Head of caudate nucleus (tissue), 42 donors: ENCODE results near the gene NUDT1.

Source experiments
- DNase-seq, 42 donors: peaks; one replicate each; pipeline versions ENCODE4 v3.0.0 to v3.0.0-alpha.2; 2020 to 2021; ENCODE audit warnings: mixed read lengths in 7 of 42
- intact Hi-C: fragments of 100-400 bp; cut with DNase I; formaldehyde crosslinking; loops from one replicate; pipeline ENCODE4 v1.15.0; 2022

Gene NUDT1

DNA sequence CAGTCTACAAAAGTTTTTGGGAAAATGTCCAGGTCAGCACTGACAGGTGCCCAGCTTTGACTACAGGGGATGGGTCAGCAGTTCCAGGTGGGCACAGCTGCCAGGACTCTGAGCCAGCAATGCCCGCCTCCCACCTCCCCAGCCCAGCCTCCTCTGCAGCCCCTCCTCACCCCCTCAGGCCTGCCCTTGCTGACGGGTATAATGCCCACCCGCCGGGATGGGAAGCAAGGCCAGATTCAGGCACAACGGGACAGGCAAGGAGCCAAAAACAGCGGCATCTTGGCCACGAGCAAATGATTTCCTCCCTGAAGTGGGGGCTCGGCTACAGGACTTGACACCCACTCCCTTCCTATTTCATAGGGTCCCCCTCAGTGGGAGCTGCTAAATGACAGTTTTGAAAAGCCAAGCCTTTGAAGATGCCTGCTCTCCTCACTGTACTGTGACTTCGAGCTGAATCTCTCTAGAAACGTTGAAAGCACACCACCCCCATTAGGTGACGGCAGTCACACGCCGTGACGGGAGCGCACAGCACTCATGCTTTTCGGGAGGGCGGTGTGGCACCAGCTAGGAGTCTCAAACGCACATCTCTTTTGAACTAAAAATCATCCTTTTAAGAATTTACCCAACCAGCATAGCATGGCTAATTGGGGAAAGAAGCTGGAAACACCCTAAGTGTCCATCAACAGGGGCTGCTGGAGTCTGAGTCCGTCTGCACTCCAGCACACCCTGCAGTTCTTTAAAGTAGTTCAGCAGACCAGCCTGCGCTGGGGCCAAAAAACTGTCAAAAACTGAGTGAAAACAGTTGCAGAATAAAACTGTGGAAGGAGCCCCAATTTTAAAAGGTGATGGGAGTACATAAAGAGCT is 38.9 kb upstream of the NUDT1 start:
- peak in 38 of 42 donors; percentile 19 to 77 (median 53) for DNase-seq
- intact Hi-C loops: loop anchor here (10.0 kb wide), 2 partner anchors 538 to 628 kb away; partner anchors contain the start of gene PSMG3

DNA sequence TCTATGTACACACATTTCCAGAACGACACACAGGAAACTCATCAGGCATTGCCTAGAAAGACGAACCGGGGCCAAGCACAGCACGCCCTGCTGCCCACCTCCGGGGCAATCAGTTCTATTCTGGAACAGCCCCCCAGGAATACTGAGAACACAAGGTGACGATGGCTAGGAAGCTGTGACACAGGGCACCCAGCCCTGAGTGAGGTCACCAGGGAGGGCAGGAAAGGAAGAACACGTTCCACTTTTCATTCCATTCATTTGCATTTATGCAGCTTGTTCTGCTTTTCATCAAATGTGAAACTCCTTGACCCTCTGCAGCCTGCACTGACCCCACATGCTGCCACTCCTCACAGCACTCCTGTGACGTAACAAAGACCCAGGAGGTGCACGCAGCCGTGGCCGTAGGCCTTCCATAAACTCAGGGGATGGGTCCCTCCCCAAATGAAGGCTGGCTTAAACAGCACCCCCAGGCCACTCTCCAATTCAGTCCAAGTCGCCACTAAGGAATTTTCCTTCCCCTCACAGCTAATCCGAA is 38.2 kb upstream of the NUDT1 start:
- DNase-seq: peak in 2 of 42 donors; percentile 18 to 47
- intact Hi-C loops: loop anchor here (10.0 kb wide), 2 partner anchors 539 to 629 kb away; partner anchors contain the start of gene PSMG3

DNA sequence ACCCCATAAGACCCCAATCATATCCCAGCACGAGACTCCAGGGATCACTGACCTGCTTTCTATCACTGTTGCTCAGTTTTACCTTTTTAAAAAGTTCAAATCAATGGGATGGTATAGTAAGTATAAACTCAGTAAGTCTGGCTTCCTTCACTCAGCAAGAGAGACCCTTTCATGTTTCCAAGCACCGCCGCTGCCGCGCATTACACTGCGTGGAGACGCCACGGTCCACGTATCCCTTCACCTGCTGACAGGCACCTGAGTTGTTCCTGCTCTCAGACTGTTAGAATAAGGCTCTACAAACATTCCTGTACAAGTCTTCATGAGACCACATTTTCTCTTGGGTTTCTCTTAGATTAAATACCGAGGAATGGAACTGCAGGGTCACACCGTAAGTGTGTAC is 37.6 kb upstream of the NUDT1 start:
- intact Hi-C loops: loop anchor here (10.0 kb wide), 2 partner anchors 540 to 630 kb away; partner anchors contain the start of gene PSMG3
- no peak for DNase-seq

DNA sequence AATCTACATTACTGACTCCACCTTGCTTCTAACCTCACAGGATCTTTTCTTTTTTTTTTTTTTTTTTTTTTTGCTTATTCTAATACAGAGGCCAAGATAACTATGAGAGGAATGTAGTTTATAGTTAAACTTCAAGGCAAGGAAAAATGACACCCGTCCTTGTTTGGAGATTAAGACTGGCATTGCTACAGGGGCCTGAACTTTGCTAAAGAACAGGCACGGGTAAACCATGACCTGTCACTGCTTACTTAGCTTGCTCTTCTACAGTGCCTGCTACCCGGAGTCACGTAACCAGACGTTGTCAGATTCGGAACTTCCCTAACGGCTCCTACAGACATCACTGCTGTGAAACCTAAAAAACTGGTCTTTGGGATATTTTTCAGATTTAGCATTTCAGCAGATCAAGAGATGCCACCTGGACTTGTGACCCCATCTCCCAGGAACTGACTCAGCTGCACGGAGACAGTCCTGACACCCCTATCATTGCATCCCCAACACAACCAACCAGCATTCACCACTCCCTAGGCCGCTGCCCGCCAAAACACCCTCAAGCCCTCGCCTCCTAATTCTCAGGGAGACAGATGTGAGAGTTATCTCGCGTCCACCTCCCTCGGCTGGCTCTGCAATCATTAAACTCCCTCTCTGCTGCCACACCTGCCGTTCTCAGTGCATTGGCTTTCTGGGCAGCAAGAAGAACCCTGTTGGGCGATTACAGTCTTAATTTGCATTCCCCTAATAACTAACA is 36.8 kb upstream of the NUDT1 start:
- intact Hi-C loops: loop anchor here (10.0 kb wide), 2 partner anchors 540 to 630 kb away; partner anchors contain the start of gene PSMG3
- DNase-seq: no peak

DNA sequence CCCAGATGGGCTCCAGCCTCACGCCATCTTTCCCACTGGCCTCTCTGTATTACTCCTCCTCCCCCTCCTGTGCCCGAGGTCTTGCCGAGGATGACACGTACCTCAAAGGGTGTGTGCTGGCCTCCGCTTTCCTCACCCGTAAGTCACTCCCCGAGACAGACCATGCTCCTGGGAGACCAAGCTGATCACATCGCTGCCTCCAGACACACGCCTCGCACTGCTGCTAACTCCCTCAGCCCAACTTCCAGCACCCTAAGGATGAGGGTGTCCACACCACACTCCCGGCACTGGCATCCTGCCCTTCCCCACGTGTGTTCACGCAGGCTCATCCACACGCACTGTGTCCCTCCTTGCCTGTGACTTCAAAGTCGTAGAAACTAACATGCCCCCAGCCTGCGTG is 33.3 kb upstream of the NUDT1 start:
- intact Hi-C loops: loop anchor here (10.0 kb wide), 2 partner anchors 544 to 634 kb away; partner anchors contain the start of gene PSMG3
- no peak for DNase-seq

DNA sequence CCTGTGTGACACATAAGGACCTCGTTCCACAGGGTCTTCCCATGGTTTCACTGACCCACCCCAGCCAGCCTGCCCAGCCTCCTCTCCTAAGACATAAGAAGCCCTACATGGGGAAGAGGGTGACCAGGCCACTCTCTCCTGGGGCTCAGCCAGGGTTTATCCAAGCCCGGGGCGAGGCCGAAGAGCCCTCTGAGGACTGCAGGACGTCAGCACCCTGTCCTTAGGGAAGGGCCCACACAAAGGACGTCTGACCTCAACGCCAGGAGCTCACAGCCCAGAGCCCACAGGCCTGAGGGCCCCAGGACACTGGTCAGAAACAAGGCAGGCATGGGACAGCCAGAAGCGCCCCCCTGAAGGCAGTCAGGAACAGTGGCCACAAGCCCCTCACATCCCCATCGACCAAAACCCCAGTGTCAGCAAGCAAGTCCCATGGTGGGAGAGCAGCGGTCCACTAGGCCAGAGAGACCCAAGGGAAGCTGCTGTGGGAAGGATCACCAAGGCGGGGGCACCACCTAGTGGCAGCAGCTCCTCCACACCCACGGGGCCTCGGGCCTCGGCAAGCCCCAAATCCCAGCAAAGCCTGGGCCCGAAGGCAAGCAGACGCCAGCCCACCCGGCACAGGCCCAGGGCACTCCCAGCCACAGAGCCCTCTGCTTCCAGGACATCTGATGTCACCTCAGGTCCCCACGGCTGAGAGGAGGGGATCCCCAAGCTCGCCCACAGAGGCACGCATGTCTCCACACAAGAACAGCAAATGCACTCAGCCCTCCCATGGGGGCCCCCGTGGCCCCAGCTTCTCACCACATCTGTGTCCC is 32.7 kb upstream of the NUDT1 start:
- intact Hi-C loops: loop anchor here (10.0 kb wide), 2 partner anchors 545 to 635 kb away; partner anchors contain the start of gene PSMG3
- DNase-seq: peak; percentile 71 to 94 (median 85)

DNA sequence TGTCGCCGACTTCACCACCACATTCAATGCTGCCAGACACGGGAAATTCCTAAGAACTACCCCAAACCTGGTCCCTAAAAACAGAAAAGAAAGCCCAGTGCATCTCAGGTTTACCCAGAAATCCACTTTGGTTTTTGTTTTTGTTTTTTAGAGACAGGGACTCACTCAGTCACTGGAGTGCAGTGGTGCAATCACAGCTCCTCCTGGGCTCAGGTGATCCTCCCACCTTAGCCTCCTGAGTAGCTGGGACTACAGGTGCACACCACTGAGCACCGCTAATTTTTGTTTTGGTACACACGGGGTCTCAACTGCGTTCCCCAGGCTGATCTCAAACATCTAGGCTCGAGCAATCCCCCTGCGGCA is 32.1 kb upstream of the NUDT1 start:
- DNase-seq: no peak
- intact Hi-C loops: loop anchor here (10.0 kb wide), 2 partner anchors 545 to 635 kb away; partner anchors contain the start of gene PSMG3

DNA sequence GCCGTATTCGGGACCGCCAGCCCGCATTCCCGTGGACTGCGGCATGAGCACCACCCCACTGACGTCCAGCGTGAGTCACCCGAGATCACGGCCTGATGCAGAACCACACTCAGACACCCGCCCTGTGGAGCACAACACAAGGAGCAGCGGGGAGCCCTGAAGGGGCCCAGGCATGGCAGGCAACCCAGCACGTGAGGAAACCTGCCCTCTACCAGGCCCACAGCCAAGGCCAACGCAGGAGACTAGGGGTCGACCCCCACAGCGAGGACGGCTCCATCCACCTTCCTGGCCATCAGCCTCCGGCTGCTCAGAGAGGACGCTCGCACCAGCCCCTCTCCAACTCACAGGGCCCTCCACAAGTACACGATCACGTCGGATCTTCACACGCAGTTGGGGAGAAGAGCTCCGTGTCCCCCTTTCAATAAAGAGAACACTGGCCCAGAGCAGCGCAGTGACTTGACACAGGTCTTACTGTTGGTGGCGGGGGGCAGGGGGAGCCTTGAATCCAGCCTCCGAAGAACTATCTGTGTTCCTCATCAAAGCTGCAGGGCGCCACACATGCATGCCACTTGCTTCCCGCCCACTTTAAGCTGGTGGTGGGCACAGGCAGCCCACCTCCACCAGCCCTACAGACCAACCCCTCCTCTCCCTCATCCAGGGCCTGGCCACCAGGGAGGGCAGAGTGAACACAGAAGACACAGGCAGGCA is 31.3 kb upstream of the NUDT1 start:
- DNase-seq: no peak
- intact Hi-C loops: no loop called here

DNA sequence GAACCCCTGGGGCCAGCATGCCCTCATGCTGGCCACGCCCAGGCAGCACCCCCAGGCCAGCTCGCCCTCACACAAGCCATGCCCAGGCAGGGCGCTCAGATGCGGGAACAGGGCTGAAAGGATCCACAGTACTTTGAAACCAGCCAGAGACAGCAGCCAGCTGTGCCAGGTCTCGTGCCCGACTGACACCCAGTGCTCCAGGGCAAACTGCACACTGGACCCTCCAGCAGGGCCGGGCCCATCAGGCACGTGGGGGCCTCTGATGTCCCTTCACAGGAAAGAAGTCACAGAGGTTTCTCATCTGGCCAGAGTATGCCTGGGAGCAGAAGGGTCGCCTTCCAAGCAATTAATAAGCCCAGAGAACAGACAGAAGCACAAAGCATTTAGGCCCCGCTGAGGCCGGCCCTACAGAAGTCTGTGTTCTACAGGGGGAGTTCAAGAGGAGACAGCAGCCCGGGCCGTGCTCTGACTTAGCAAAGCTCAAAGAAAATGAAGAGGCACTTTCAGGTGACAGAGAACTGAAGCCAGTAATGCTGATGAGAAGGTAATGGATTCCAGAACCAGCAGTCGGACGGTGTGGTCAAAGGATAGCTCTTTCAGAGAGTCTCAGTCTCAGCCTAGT is 30.7 kb upstream of the NUDT1 start:
- intact Hi-C loops: no loop called here
- DNase-seq: no peak

DNA sequence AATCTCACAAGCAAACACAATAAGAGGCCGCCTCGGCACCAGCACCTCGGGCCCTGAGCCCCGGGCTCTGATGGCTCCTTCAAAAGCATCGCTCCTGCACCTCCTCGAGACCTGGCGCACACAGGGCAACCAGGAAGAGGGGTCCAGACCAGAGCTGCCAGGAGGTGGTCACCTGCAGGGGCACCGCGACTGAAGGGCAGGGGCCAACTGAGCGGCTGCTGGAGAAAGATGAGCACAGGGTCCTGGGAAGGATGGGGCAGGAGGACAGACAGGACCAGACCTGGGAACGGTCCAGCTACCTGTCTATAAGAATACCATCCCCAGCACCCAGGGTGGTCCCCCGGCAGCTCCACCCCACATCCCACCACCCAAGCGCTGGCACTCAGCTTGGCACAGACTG is 30.1 kb upstream of the NUDT1 start:
- intact Hi-C loops: no loop called here

DNA sequence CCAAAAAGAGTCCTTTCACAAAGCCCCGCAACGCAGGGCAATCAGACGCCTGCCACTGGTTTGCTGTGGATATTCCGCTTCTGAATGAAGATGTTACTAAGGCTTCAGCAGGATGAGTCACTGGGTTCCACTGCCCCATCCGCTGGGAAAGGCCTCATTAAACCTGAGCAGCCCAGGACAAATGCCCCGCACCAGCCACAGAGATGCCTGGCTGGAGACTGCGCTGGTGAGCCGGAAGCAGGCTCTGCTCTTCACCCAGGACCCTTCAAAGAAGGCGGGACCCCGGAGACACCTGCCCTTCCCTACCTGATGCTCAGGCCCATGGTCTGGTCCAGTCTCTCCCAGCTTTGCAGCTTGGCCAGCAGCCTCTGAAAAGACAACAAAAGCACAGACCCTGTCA is 29.1 kb upstream of the NUDT1 start:
- DNase-seq: no peak
- intact Hi-C loops: no loop called here

More for the DNA sequence above, 30.1 kb upstream of the NUDT1 start:
- DNase-seq: no peak

DNA sequence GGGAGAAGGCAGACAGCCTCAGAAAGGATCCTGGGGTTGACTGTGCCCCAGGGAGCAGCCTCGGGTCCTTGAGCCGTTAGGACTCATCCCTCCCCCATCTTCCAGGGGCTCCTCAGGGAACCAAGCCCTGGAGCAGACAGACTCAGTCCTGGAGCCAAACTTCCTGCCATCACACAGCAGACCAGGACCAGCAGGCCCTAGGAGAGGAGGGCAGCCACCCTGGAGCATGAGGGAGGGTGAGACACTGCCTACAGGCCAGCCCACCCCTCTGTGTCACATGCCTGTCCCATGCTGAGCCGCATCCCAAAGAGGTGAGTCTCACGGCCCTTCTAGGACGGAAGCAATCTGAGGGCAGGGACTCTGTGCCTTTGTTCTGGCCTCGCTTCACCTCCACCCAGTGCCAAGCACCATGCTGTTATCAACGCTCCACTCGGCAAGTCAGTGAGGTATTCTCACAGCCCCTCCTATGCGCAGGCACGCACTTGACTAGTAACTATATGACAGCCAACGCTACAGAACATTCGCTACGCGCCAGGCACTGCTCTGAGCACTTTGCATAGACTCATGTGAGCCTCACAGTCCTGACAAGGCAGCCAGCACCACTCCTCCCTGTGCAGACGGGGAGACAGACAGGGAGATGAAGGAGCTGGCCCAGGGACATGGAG is 28.3 kb upstream of the NUDT1 start:
- no peak for DNase-seq
- intact Hi-C loops: no loop called here

DNA sequence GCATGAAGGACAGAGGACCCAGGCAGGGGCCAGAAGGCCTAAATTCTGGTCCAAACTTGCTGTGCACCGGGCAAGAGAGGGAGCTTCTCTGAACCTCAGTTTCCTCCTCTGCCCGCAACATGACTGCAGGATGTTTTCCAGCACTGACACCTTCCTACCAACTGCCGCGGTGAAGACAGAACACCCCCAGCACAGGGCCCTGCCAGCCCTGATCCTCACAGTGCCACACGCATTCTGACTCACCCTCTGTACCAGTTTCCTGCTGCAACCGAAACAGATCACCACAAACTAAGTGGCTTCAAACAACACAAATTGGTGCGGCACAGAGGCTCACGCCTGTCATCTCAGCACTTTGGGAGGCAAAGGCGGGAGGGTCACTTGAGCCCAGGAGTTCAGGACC is 27.4 kb upstream of the NUDT1 start:
- no peak for DNase-seq
- intact Hi-C loops: no loop called here

DNA sequence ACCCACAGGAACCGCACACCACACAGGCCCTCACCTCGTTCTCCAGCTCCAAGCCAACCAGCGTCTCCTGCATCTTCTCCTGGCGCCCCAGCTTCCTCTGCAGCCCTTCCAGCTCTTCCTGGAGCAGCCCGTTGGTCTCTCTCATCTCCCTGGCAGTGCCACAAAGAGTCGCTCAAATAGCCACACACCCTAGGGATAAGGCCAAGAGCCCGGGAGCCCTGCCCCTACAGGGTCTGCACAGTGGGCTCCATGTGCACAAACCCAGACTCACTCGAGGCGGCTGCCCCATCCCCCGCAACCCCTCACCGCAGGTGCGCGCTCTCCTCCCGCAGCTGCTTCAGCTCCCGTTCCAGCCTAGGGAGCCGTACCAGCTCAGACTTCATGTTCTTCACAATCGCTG is 26.2 kb upstream of the NUDT1 start:
- DNase-seq: no peak
- intact Hi-C loops: no loop called here

DNA sequence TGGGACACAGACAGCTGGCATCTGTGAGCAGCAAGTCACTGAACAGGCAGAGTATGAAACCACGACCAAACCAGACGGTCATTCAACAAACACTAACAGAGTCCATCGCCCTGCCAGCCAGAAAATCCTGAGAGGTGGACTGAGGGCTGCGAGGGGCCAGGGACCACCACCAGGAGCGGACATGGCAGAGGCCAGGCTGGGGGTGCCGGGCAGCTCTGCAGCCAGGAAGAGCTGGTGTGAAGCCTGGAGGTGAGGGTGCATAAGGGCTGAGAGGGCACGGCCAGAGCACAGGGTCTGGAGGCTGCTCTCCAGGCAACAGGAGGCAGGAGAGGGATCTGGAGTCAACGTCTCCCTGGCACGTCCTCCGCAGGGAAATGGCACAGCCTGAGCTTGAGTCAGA is 24.8 kb upstream of the NUDT1 start:
- intact Hi-C loops: no loop called here
- no peak for DNase-seq

DNA sequence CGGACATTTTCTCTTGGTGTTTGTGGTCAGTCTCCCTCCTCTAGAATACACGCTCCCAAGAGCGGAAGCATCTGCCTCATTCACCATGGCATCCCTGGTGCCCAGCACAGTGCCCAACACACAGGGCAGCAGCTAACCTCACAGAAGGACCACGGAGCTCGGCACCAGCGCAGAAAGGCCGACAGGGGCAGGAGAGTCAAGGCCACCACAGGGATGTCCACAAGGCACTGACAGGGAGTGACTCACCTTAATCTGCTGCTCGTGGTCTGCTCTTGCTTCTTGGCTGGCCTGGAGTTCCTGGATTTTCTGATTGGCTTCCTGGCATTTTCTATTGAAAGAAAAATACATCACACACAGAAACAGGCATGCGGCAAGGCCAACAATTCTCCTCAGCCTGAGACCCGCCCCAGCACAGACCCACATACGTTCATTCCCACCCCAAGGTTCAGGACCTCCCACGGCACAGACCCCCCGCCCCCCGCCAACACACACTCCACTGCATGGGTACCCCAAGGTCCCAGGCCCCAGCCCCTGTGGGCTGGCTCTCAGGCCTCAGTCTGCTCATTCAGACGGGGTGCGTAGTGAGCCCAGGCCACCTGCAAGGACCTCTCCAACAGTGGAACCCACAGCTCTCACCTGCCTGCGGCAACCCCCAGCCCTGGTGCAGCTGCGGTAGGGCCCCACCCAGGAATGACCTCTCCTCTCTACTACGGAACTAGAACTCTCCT is 24.1 kb upstream of the NUDT1 start:
- intact Hi-C loops: no loop called here
- DNase-seq: no peak

DNA sequence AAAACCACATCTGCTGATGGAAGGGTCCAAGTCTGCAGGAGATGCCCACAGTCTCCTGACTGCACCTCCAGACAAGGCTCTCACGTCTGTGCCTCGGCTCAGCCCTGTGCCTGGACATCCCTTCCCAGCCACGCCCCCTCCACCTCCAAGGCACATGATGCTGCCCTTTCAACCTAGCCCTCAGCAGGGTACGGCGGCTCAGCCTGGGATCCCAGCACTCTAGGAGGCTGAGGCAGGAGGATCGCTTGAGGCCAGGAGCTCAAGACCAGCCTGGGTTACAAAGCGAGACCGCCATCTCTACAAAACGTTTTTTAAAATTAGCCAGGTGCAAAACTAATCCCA is 23.6 kb upstream of the NUDT1 start:
- intact Hi-C loops: no loop called here
- DNase-seq: no peak
